ENCODE measurements around the gene LONRF3. TPM values are rescaled to one million over a fixed set of nuclear protein-coding genes. Genes with fewer than 3 reads are reported as not detected.

Gene LONRF3
- total and polyA plus RNA-seq, 2 of the 13 experiments (the other 11 are each of a cell fraction or from before 2014, with no cell fraction given), result 4.8 to 11.6 TPM

GRCh38 chrX:118928151-118928550 is 46.3 kb upstream of the LONRF3 start (continued):
- TF ChIP-seq GMEB2 (CRISPR knock-in tag; IDR thresholded peaks at IDR 0.05; ENCODE audit: low read depth) (no peak), ZSCAN9 (CRISPR knock-in tag; IDR thresholded peaks at IDR 0.05; ENCODE audit: borderline replicate concordance) (no peak), HIC2 (CRISPR knock-in tag; IDR thresholded peaks at IDR 0.05; ENCODE audit: low read depth) (no peak), DR1 (CRISPR knock-in tag; IDR thresholded peaks at IDR 0.05) (no peak), ZNF512 (CRISPR knock-in tag; IDR thresholded peaks at IDR 0.05) (no peak)

- ChIA-PET POLR2A (no interaction called here), CTCF (ENCODE audit: low intra/inter-chr PET ratio, low total read pairs) (no interaction called here)
- 4% methylated on average over 1 of the region's 1 CpG for WGBS (ENCODE audit: low lambda C conversion rate)
- Histone ChIP-seq H3K4me3 (replicated peaks in 1 of 3; ENCODE audit: insufficient read depth in 1 of 3, low read depth in 2 of 3, low read length in 3 of 3) (no peak overlapping the region), H3K9ac (ENCODE audit: insufficient read depth, low read depth, low read length) (no peak overlapping the region), H3K4me1 (ENCODE audit: insufficient read depth, low read length) (no peaks in the 10 kb centered on the region), H3K79me2 (ENCODE audit: insufficient read depth, low read length) (no peaks in the 10 kb centered on the region), H3K27ac (ENCODE audit: extremely low read length, insufficient read depth, low read length) (no peak overlapping the region), H3K9me3 (ENCODE audit: low read length) (no peaks in the 10 kb centered on the region), H3K27me3 (ENCODE audit: control insufficient read depth in 1 of 2, insufficient read depth in 2 of 2, low read length in 2 of 2) (no peaks in the 10 kb centered on the region), H3K36me3 (replicated peaks in 1 of 2; ENCODE audit: control insufficient read depth in 1 of 2, insufficient read depth in 2 of 2, low read length in 2 of 2) (no peaks in the 10 kb centered on the region), H2AFZ (ENCODE audit: low read length) (no peak overlapping the region), H4K20me1 (ENCODE audit: insufficient read depth, low read length) (no peaks in the 10 kb centered on the region), H3K4me2 (ENCODE audit: low read depth, low read length) (no peak overlapping the region)
- intact Hi-C loops (cut with micrococcal nuclease; ENCODE audit: unreplicated experiment) (no loop called here), in situ Hi-C loops (cut with HindIII; ENCODE audit: extremely low pct_ligation_motif_present, low pct_unique_long_range_greater_than_20kb) (no loop called here)
- ATAC-seq, result no peak
- BruUV-seq (replicated peaks), result no TSS peak
- no peak for DNase-seq (ENCODE audit: low spot score)
- no peak for FAIRE-seq
- TF ChIP-seq STAT6 (CRISPR knock-in tag; IDR thresholded peaks at IDR 0.05; ENCODE audit: borderline replicate concordance) (no peak), ELF3 (CRISPR knock-in tag; IDR thresholded peaks at IDR 0.05) (no peak), SNAPC4 (CRISPR knock-in tag; IDR thresholded peaks at IDR 0.05) (no peak)
Measured at GRCh38 chrX:118935352-118935751, 39.1 kb upstream of the LONRF3 start.

All from HepG2 (cell line).